B cell (primary cell): ENCODE results near the gene RFT1. TPM values are rescaled to one million over a fixed set of nuclear protein-coding genes. Genes with fewer than 3 reads are reported as not detected.

ENCODE experiments used
- ATAC-seq: fragments of 200-7000 bp; cut with Tn5 transposase; one replicate; pipeline ENCODE4 v1.10.0; 2021; ENCODE audit warnings: low read depth, mild to moderate bottlenecking, moderate number of reproducible peaks, moderate library complexity
- CTCF ChIA-PET: fragments of 350-600 bp; sonication (Branson Sonifier 250); formaldehyde crosslinking; loops from one replicate; lab custom pipeline; 2021; ENCODE audit warnings: antibody characterized with exemption, inconsistent platforms; lab: Charles Lee
- POLR2A ChIA-PET: fragments of 350-600 bp; sonication (Branson Sonifier 250); formaldehyde crosslinking; loops from one replicate; lab custom pipeline; 2021; ENCODE audit warnings: antibody characterized with exemption; lab: Charles Lee
- DNase-seq: peaks from one replicate; pipeline ENCODE4 v3.0.0; 2013
- H2AFZ ChIP-seq: 2 replicates; pipeline ENCODE4 v1.6.1; 2012; ENCODE audit warnings: mild to moderate bottlenecking, low read depth, low read length; ENCODE audit not compliant: insufficient read depth, poor library complexity, severe bottlenecking
- H3K27ac ChIP-seq, 2 donors: 1 replicate in 1 of 2; 2 replicates in 1 of 2; pipeline ENCODE4 v1.5.1; 2012 to 2013; ENCODE audit warnings: low read length in 2 of 2, mild to moderate bottlenecking in 2 of 2, moderate library complexity in 1 of 2
- H3K27me3 ChIP-seq, 4 experiments: fragments of 200-600 bp in 1 of 4; sonication (generic) in 1 of 4; replicated peaks in 1 of 4; 1 replicate in 2 of 4; 2 replicates in 2 of 4; pipeline versions ENCODE4 v1.6.1 to v1.7.0; 2013 to 2016; ENCODE audit warnings: low read length in 3 of 4, mild to moderate bottlenecking in 2 of 4, mixed read lengths in 1 of 4, moderate library complexity in 1 of 4; ENCODE audit not compliant: insufficient read depth in 4 of 4, control insufficient read depth in 3 of 4; ENCODE audit errors: control extremely low read depth in 1 of 4
- H3K36me3 ChIP-seq, 2 experiments: replicated peaks in 1 of 2; 1 replicate in 1 of 2; 2 replicates in 1 of 2; pipeline versions ENCODE4 v1.6.1 to v1.7.1; 2013; ENCODE audit warnings: low read length in 1 of 2; ENCODE audit not compliant: insufficient read depth in 2 of 2, control insufficient read depth in 1 of 2; ENCODE audit errors: control extremely low read depth in 1 of 2, extremely low read depth in 1 of 2
- H3K4me1 ChIP-seq, 2 donors: fragments of 200-600 bp in 1 of 2; sonication (generic) in 1 of 2; 1 replicate in 1 of 2; 2 replicates in 1 of 2; pipeline versions ENCODE4 v1.5.1 to v1.6.1; 2013 to 2017; ENCODE audit warnings: low read length in 2 of 2; ENCODE audit not compliant: control insufficient read depth in 2 of 2, insufficient read depth in 2 of 2
- H3K4me2 ChIP-seq: replicated peaks from 2 replicates; pipeline ENCODE3; 2012; ENCODE audit warnings: mild to moderate bottlenecking, low read depth, low read length; ENCODE audit not compliant: poor library complexity, severe bottlenecking
- H3K4me3 ChIP-seq, 5 experiments: fragments of 200-600 bp in 1 of 5; sonication (generic) in 1 of 5; 1 replicate in 3 of 5; 2 replicates in 2 of 5; pipeline versions ENCODE4 v1.5.1 to v1.7.0; 2011 to 2016; ENCODE audit warnings: low read length in 4 of 5, mild to moderate bottlenecking in 4 of 5, low read depth in 2 of 5, control low read depth in 1 of 5, moderate library complexity in 1 of 5; ENCODE audit not compliant: insufficient read depth in 1 of 5; ENCODE audit errors: control extremely low read depth in 1 of 5, extremely low read depth in 1 of 5
- H3K79me2 ChIP-seq: fragments of 200-600 bp; sonication (generic); one replicate; pipeline ENCODE4 v1.6.0; 2016; ENCODE audit warnings: low read length; ENCODE audit not compliant: control insufficient read depth, insufficient read depth
- H3K9ac ChIP-seq: fragments of 200-600 bp; sonication (generic); 2 replicates; pipeline ENCODE4 v1.6.1; 2017; ENCODE audit warnings: mild to moderate bottlenecking, low read length, moderate library complexity
- H3K9me3 ChIP-seq, 3 donors: one replicate each; pipeline versions ENCODE4 v1.6.1 to v1.7.1; 2013; ENCODE audit warnings: low read length in 2 of 3; ENCODE audit not compliant: control insufficient read depth in 2 of 3, insufficient read depth in 1 of 3; ENCODE audit errors: control extremely low read depth in 1 of 3
- H4K20me1 ChIP-seq: 2 replicates; pipeline ENCODE4 v1.6.0; 2012; ENCODE audit warnings: mild to moderate bottlenecking, low read length; ENCODE audit not compliant: insufficient read depth, control insufficient read depth, poor library complexity, severe bottlenecking
- H3K27ac Mint-ChIP-seq: one replicate; pipeline ENCODE4 v1.8.0; 2021; ENCODE audit warnings: mixed read lengths
- H3K27me3 Mint-ChIP-seq: one replicate; pipeline ENCODE4 v1.8.0; 2021; ENCODE audit warnings: mixed read lengths
- H3K4me1 Mint-ChIP-seq: one replicate; pipeline ENCODE4 v1.8.0; 2021; ENCODE audit warnings: mixed read lengths
- H3K4me3 Mint-ChIP-seq: one replicate; pipeline ENCODE4 v1.8.0; 2021; ENCODE audit warnings: mixed read lengths
- H3K9me3 Mint-ChIP-seq: one replicate; pipeline ENCODE4 v1.8.0; 2022; ENCODE audit warnings: mixed read lengths; ENCODE audit not compliant: insufficient read depth
- CTCF ChIP-seq: fragments of 200-600 bp; IDR thresholded peaks from one replicate; pipeline ENCODE4 v1.8.0; 2022; ENCODE audit warnings: antibody characterized with exemption, mild to moderate bottlenecking
- EZH2 ChIP-seq: IDR thresholded peaks from 2 replicates; pipeline ENCODE4 v1.6.1; 2012; ENCODE audit warnings: borderline replicate concordance, low read depth, mild to moderate bottlenecking, moderate library complexity, low read length; ENCODE audit not compliant: insufficient read depth, poor library complexity, severe bottlenecking
- WGBS: methylation state at CpG from one replicate; pipeline ENCODE4 v1.1.5; 2013; ENCODE audit warnings: missing lambda C conversion rate; ENCODE audit not compliant: insufficient coverage; 5-methylcytosine and 5-hydroxymethylcytosine counted together
- intact Hi-C: fragments of 100-400 bp; cut with micrococcal nuclease; formaldehyde crosslinking; loops from one replicate; pipeline ENCODE4 v1.10.0; 2022
- polyA plus RNA-seq: library from polyadenylated mRNA; depleted of rRNA; stranded (reverse); fragments of >200 nt; gene quantifications from 2 replicates; pipeline ENCODE4 v1.2.3, GENCODE V29; 2012
- total RNA-seq, 2 donors: library from RNA; stranded (reverse); fragments of 120-200 nt in 1 of 2; gene quantifications; 1 replicate in 1 of 2; 2 replicates in 1 of 2; pipeline versions ENCODE4 v1.2.3 to v1.2.4, GENCODE V29; 2013 to 2022

Gene RFT1
- total and polyA plus RNA-seq, 2 donors (not counting 1 experiment from before 2014, with no cell fraction given) = 12.1 to 28.9 TPM

GRCh38 chr3:53160660-53161449, 30.6 kb upstream of the RFT1 start, which contains the start of gene PRKCD:
PRKCD (plus strand) TSS chr3:53161209; CDS start chr3:53178423, 17,214 bp downstream.
- Histone ChIP-seq H3K36me3 (peaks cover 0 to 10% of the 10 kb centered on the region in 2 experiments), H3K27me3 (peaks cover 0 to 12% (median 5%) of the 10 kb centered on the region in 4 experiments), H3K9ac (peak within 1 kb of the TSS; percentile 78), H3K4me2 (peak within 1 kb of the TSS; percentile 98), H3K79me2 (peaks cover 65% of the 10 kb centered on the region), H3K4me3 (peak within 1 kb of the TSS; percentile 46 to 98 (median 86)), H2AFZ (peak within 1 kb of the TSS; percentile 90), H3K9me3 (no peaks in the 10 kb centered on the region), H4K20me1 (peaks cover 39% of the 10 kb centered on the region), H3K4me1 (peaks cover 44 to 67% of the 10 kb centered on the region in 2 donors), H3K27ac (peak within 1 kb of the TSS; percentile 80 to 82)
- WGBS = under 1% methylated on average over 88 of the region's 88 CpGs
- H3K27me3 Mint-ChIP-seq = peaks cover 2% of the 10 kb centered on the region
- ChIA-PET CTCF (interaction anchor here (0.6 to 3.8 kb wide), 12 partner anchors 9 to 434 kb away, joined by 3 to 48 read pairs (median 7); no protein-coding TSS in a partner anchor), POLR2A (interaction anchor here (0.6 to 1.8 kb wide), 8 partner anchors 8 to 625 kb away, joined by 3 to 22 read pairs (median 3); partner anchors contain the start of genes RFT1 and UQCC5)
- TF ChIP-seq CTCF = peak; percentile 70
- TF ChIP-seq EZH2 = no peak
- peaks cover 54% of the 10 kb centered on the region for H3K4me1 Mint-ChIP-seq
- intact Hi-C loops = loop anchor here (1.0 to 10.0 kb wide), 5 partner anchors 27 to 626 kb away; partner anchors contain the start of genes NT5DC2, RFT1 and UQCC5
- H3K9me3 Mint-ChIP-seq = no peaks in the 10 kb centered on the region
- peak; percentile 91 for DNase-seq
- peak within 1 kb of the TSS; percentile 96 for H3K27ac Mint-ChIP-seq
- H3K4me3 Mint-ChIP-seq = peak within 1 kb of the TSS; percentile 94
- ATAC-seq = peak; percentile 70
